Renal cortex interstitium (tissue), 11 donors: Measurements from ENCODE around the gene CA11. TPM values are rescaled to one million over a fixed set of nuclear protein-coding genes. Genes with fewer than 3 reads are reported as not detected.

Experiments
- DNase-seq, 11 donors: peaks; one replicate each; pipeline ENCODE4 v3.0.0-alpha.2; 2013; ENCODE audit warnings: low read depth in 9 of 11, low spot score in 4 of 11; ENCODE audit errors: extremely low read depth in 1 of 11
- polyA plus RNA-seq, 3 donors: library from polyadenylated mRNA; unstranded; fragments of 120-200 nt; gene quantifications; one replicate each; pipeline ENCODE4 v1.2.1, GENCODE V29; 2013; ENCODE audit not compliant: insufficient read length in 3 of 3

Gene CA11
- polyA plus RNA-seq, 3 donors, result 21.9 to 30.7 (median 29.2) TPM

DNA sequence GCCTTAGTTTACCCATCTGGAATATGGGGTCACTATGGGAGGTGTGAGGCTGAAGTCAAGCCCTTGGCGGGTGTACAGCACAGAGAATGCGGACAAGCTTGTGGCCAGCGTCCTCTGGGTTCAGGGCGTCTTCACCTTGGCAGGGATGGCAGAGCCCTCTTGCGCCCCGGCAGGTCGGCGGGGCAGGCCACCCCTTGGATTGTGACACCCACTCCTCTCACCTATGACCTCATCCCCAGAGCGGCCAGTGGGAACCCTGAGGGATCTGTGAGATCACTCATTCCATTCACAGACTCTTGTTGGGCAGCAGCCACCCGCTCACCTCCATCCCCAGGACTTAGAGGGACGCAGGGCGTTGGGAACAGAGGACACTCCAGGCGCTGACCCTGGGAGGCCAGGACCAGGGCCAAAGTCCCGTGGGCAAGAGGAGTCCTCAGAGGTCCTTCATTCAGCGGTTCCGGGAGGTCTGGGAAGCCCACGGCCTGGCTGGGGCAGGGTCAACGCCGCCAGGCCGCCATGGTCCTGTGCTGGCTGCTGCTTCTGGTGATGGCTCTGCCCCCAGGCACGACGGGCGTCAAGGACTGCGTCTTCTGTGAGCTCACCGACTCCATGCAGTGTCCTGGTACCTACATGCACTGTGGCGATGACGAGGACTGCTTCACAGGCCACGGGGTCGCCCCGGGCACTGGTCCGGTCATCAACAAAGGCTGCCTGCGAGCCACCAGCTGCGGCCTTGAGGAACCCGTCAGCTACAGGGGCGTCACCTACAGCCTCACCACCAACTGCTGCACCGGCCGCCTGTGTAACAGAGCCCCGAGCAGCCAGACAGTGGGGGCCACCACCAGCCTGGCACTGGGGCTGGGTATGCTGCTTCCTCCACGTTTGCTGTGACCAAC is 39.3 kb downstream of the CA11 start, which contains the start of gene SPACA4:
Gene SPACA4 (plus strand): TSS at position 280 of the 896 bp plus-strand sequence. CDS start 237 bp downstream, at position 517.
- no peak for DNase-seq

DNA sequence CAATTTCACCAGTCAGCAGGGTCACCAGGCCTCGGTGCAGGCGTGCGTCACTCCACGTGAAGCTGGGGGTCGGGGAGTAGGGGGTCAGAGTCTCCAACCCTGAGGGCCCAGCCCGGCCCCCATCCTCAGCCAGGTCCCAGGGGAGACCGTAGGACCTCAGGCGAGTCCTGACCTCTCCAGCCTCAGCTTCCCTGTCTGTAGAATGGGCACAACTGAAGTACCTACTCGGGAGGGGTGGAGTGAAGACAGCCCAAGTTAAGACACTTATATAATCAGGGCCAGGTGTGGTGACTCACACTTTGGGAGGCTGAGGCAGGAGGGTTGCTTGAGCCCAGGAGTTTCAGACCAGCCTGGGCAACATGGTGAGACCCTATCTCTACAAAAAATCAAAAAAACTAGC is 42.1 kb downstream of the CA11 start:
- no peak for DNase-seq

DNA sequence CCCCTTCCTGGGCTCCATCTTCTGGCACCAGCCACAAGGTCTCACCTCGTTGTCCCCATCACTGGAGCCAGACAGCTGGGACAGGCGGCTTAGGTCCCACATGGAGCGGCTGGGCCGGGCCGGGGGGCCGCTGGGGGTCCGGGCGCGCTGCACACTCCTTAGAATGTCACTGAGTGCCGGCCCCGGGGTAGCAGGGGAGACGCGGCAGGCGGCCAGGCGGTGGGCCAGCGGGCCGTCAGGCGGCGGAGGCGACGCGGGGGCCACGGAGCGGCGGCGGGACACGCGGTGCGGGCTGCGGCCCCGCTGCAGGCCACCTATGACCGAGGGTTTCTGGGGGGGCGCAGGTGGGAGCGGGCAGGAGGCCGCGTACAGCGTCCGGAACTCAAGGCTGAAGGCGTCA is 42.5 kb downstream of the CA11 start:
- DNase-seq, result no peak

- DNase-seq, result no peak
These were observed 43.0 kb downstream of the CA11 start for GRCh38 chr19:48603001-48603400.

- DNase-seq, result no peak
These were observed 45.1 kb downstream of the CA11 start for GRCh38 chr19:48600679-48601417.

DNA sequence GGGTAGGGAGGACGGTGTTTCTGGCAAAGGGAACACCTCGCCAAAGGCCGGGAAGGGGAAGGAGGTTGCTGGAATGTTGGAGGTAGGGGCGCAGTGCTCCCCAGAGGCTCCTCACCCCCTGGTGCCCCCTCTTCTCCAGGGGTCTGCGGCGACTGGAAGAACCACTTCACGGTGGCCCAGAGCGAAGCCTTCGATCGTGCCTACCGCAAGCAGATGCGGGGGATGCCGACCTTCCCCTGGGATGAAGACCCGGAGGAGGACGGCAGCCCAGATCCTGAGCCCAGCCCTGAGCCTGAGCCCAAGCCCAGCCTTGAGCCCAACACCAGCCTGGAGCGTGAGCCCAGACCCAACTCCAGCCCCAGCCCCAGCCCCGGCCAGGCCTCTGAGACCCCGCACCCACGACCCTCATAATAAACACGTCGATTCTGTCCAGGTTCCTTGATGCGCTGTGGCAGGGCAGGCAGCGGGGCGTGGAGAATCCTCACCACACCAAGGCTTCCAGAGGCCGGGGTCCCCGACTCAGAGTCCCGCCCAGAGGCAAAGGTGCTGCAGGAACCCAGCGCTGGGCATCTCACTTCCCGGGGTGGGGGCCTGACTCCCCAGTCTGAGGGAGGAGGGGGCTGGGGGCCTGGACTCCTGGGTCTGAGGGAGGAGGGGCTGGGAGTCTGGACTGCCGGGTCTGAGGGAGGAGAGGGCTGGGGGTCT is 46.8 kb downstream of the CA11 start:
- no peak for DNase-seq

- no peak for DNase-seq
These were observed 49.1 kb downstream of the CA11 start for GRCh38 chr19:48596679-48597465.

DNA sequence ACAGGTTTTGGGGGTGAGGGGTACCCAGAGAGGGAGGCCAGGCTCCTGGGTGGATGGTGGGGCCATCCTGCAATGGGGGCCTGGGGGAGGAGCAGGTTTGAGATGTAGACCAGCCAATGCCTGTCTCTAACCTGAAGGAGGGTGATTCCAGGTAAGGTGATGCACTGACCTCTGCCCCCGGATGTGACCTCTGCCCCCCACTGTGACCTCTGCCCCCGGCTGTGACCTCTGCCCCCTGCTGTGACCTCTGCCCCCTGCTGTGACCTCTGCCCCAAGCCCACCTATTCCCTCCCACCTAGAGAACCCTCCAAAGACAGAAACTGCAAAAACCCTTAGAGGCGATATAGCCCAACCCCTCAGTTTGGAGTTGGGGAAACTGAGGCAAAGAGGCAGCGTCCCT is 49.8 kb downstream of the CA11 start:
- no peak for DNase-seq

GRCh38 chr19:48595833-48596232 is 50.2 kb downstream of the CA11 start:
- no peak for DNase-seq

DNA sequence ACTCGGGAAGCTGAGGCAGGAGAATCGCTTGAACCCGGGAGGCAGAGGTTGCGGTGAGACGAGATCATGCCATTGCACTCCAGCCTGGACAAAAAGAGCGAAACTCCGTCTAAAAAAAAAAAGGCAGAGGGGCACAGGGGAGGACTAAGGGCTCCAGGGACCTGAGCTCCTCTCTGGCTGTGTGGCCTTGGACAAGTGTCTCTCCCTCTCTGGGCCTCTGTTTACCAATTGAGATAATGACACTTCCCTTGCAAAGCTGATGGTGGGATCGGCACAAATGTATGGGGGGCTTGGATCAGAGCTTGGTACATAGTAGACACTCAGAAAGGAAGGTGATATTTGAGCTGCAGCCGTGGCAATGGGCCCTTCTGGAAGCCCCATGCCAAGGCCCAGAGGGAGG is 50.8 kb downstream of the CA11 start:
- no peak for DNase-seq

DNA sequence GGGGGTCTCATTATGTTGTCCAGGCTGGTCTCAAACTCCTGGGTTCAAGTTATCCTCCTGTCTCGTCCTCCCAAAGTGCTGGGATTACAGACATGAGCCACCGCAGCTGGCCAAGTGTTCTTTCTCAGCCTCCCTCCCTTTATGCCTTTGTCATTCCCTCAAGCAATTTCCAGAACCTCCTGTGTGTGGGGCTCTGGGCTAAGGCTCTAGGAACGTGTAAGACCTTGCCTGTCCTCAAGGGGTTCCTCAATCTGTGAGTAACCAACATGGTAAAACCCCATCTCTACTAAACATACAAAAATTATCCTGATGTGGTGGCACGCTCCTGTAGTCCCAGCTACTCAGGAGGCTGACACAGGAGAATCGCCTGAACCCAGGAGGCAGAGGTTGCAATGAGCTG is 55.0 kb downstream of the CA11 start:
- no peak for DNase-seq

DNA sequence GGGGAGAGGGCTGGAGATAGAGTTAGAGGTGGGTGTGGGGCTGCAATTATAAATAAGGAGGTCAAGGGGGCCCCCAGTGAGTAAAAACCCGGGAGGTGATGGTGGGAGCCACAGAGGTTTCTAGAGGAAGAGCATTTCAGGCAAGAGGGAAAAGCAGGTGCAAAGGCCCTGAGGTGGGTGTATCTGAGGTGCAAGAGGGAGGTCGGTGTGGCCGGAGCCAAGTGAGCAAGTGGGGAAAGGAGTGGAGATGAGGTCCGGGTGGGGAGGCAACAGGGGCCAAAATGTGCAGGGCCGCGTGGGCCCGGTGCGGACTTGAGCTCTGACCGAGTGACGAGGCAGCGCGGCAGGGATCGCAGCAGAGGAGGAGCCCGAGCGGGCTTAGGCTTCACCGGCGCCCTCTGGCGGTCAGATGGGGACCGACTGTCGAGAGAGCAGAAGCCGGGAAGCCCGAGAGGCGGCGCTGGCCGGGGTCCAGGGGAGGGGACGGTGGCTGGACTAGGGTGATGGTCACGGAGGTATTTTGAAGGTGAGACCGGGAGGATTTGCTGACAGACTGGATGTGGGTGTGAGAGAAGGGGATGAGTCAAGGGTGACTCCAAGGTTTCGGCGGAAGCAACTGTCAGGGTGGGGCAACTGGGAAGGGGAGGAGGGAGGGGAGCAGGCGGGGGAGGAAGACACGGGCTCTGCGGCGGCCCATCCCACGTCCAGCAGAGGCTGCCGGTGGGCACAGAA is 57.2 kb downstream of the CA11 start:
- DNase-seq, result peak; percentile 60 to 84 (median 76)

Other genes starting within 250 kb of the CA11 start
- gene GRWD1, start 200.2 kb downstream of the CA11 start, polyA plus RNA-seq, result 10 to 100 TPM; 21.7 to 34.6 (median 24.7) TPM
- gene KCNJ14, start 190.6 kb downstream of the CA11 start, polyA plus RNA-seq, result 1 to 10 TPM in 1 of 3 donors, under 1 TPM in 2; 0.58 to 1.3 (median 0.72) TPM
- gene CYTH2, start 176.8 kb downstream of the CA11 start, polyA plus RNA-seq, result 10 to 100 TPM; 80.6 to 91.6 (median 86.4) TPM
- 1 to 10 TPM; 1.8 to 3.8 (median 3.6) TPM for gene LMTK3, start 134.4 kb downstream of the CA11 start, polyA plus RNA-seq
- under 1 TPM; 0.28 to 0.62 (median 0.33) TPM for gene SULT2B1, start 94.0 kb downstream of the CA11 start, polyA plus RNA-seq
- under 1 TPM in 1 of 3 donors, not detected in 2; 0.26 TPM for gene SPACA4, start 39.4 kb downstream of the CA11 start, polyA plus RNA-seq
- 1 to 10 TPM in 2 of 3 donors, under 1 TPM in 1; 0.88 to 1.2 (median 1.1) TPM for gene FAM83E, start 31.1 kb downstream of the CA11 start, polyA plus RNA-seq
- gene RPL18, start 27.0 kb downstream of the CA11 start, polyA plus RNA-seq, result 1,000 to 10,000 TPM; 1,072 to 1,401 (median 1,249) TPM
- gene SPHK2, start 26.7 kb downstream of the CA11 start, polyA plus RNA-seq, result 10 to 100 TPM; 15.8 to 31.8 (median 30.9) TPM
- 10 to 100 TPM; 11.2 to 15.9 (median 14.3) TPM for gene DBP, start 8.8 kb downstream of the CA11 start, polyA plus RNA-seq
- 1 to 10 TPM in 2 of 3 donors, under 1 TPM in 1; 0.68 to 2.4 (median 1.5) TPM for gene NTN5, start 26.8 kb upstream of the CA11 start, polyA plus RNA-seq
- 1 to 10 TPM; 1.7 to 4.4 (median 1.8) TPM for gene FUT2, start 49.8 kb upstream of the CA11 start, polyA plus RNA-seq
- 1 to 10 TPM; 5.0 to 7.3 (median 6.5) TPM for gene MAMSTR, start 73.5 kb upstream of the CA11 start, polyA plus RNA-seq
- 10 to 100 TPM; 12.2 to 19.6 (median 16.6) TPM for gene RASIP1, start 94.4 kb upstream of the CA11 start, polyA plus RNA-seq
- 1 to 10 TPM in 1 of 3 donors, under 1 TPM in 2; 0.23 to 1.2 (median 0.41) TPM for gene IZUMO1, start 100.7 kb upstream of the CA11 start, polyA plus RNA-seq
- 1 to 10 TPM; 3.2 to 4.0 (median 3.3) TPM for gene FUT1, start 106.5 kb upstream of the CA11 start, polyA plus RNA-seq
- not detected for gene FGF21, start 109.3 kb upstream of the CA11 start, polyA plus RNA-seq
- 10 to 100 TPM; 32.4 to 57.8 (median 44.8) TPM for gene BCAT2, start 164.8 kb upstream of the CA11 start, polyA plus RNA-seq
- 10 to 100 TPM; 23.7 to 37.1 (median 30.1) TPM for gene HSD17B14, start 190.3 kb upstream of the CA11 start, polyA plus RNA-seq
- 10 to 100 TPM; 20.6 to 29.6 (median 27.9) TPM for gene PLEKHA4, start 222.4 kb upstream of the CA11 start, polyA plus RNA-seq
- gene PPP1R15A, start 226.2 kb upstream of the CA11 start, polyA plus RNA-seq, result 10 to 100 TPM; 35.1 to 45.2 (median 37.3) TPM